Esophagus muscularis mucosa (tissue), 4 donors: ENCODE measurements around the gene ETNPPL. TPM values are rescaled to one million over a fixed set of nuclear protein-coding genes. Genes with fewer than 3 reads are reported as not detected.

ENCODE experiments used
- DNase-seq: peaks from one replicate; pipeline ENCODE4 v3.0.0-alpha.2; 2017; ENCODE audit errors: extremely low spot score
- H3K27ac ChIP-seq, 4 donors: fragments of 200-600 bp; sonication (generic); replicated peaks in 1 of 4; 1 replicate in 3 of 4; 2 replicates in 1 of 4; pipeline ENCODE4 v1.5.1; 2016 to 2019; ENCODE audit warnings: mild to moderate bottlenecking in 1 of 4
- H3K27me3 ChIP-seq, 4 donors: fragments of 200-600 bp; sonication (generic); one replicate each; pipeline versions ENCODE4 v1.5.1 to v1.6.0; 2016 to 2019
- H3K36me3 ChIP-seq, 4 donors: fragments of 200-600 bp; sonication (generic); one replicate each; pipeline ENCODE4 v1.5.1; 2016 to 2019
- H3K4me1 ChIP-seq, 4 donors: fragments of 200-600 bp; sonication (generic); one replicate each; pipeline ENCODE4 v1.5.1; 2016 to 2019
- H3K4me3 ChIP-seq, 4 donors: fragments of 200-600 bp; sonication (generic); 1 replicate in 2 of 4; 2 replicates in 2 of 4; pipeline ENCODE4 v1.5.1; 2016 to 2019; ENCODE audit warnings: mild to moderate bottlenecking in 4 of 4, moderate library complexity in 1 of 4
- H3K9me3 ChIP-seq, 4 donors: fragments of 200-600 bp; sonication (generic); 1 replicate in 3 of 4; 2 replicates in 1 of 4; pipeline ENCODE4 v1.5.1; 2016 to 2019
- EP300 ChIP-seq: sonication (generic); formaldehyde crosslinking; IDR thresholded peaks from one replicate; pipeline ENCODE4 v1.6.1; 2017; ENCODE audit warnings: antibody characterized with exemption
- POLR2A ChIP-seq: fragments of 450-650 bp; IDR thresholded peaks from one replicate; pipeline ENCODE4 v1.6.1; 2017; ENCODE audit warnings: antibody characterized with exemption, moderate library complexity, mild to moderate bottlenecking, low read depth
- POLR2AphosphoS5 ChIP-seq, 2 donors: sonication (generic); formaldehyde crosslinking; IDR thresholded peaks; one replicate each; pipeline ENCODE4 v1.6.1; 2017; ENCODE audit warnings: antibody characterized with exemption in 2 of 2
- WGBS: methylation state at CpG from one replicate; pipeline ENCODE4 v1.1.5; 2018; 5-methylcytosine and 5-hydroxymethylcytosine counted together
- intact Hi-C: fragments of 100-400 bp; cut with DNase I; formaldehyde crosslinking; loops from one replicate; pipeline ENCODE4 v1.15.1; 2023
- total RNA-seq, 4 donors: library from RNA; depleted of rRNA; stranded (reverse); fragments of >200 nt; gene quantifications; one replicate each; pipeline versions ENCODE4 v1.1.0 to v1.2.1, GENCODE V29; 2016
- TF ChIP-seq, protein P1 (sequence below), 3 experiments: fragments of 200-600 bp in 2 of 3; fragments of 450-650 bp in 1 of 3; sonication (generic) in 2 of 3; IDR thresholded peaks; one replicate each; pipeline ENCODE4 v1.5.1; 2017 to 2019; ENCODE audit warnings: antibody characterized with exemption in 3 of 3, mild to moderate bottlenecking in 2 of 3, moderate library complexity in 1 of 3

ETNPPL gene
- total RNA-seq, 4 donors from 2014 or later, result 2.0 TPM; not detected in 3

GRCh38 chr4:108751321-108751720, 11.5 kb downstream of the ETNPPL start:
- H3K4me3 ChIP-seq, result no peak overlapping the region
- no peaks in the 10 kb centered on the region for H3K4me1 ChIP-seq
- no peaks in the 10 kb centered on the region for H3K9me3 ChIP-seq
- H3K36me3 ChIP-seq, result no peaks in the 10 kb centered on the region
- no peak overlapping the region for H3K27ac ChIP-seq
- WGBS, result 93% methylated on average over 3 of the region's 3 CpGs
- intact Hi-C loops, result no loop called here
- H3K27me3 ChIP-seq, result no peaks in the 10 kb centered on the region
- no peak for TF ChIP-seq POLR2AphosphoS5 (IDR thresholded peaks at IDR 0.05)
- TF ChIP-seq, protein P1, sequence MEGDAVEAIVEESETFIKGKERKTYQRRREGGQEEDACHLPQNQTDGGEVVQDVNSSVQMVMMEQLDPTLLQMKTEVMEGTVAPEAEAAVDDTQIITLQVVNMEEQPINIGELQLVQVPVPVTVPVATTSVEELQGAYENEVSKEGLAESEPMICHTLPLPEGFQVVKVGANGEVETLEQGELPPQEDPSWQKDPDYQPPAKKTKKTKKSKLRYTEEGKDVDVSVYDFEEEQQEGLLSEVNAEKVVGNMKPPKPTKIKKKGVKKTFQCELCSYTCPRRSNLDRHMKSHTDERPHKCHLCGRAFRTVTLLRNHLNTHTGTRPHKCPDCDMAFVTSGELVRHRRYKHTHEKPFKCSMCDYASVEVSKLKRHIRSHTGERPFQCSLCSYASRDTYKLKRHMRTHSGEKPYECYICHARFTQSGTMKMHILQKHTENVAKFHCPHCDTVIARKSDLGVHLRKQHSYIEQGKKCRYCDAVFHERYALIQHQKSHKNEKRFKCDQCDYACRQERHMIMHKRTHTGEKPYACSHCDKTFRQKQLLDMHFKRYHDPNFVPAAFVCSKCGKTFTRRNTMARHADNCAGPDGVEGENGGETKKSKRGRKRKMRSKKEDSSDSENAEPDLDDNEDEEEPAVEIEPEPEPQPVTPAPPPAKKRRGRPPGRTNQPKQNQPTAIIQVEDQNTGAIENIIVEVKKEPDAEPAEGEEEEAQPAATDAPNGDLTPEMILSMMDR (IDR thresholded peaks at IDR 0.05), result no peak
- no peak for TF ChIP-seq EP300
- no peak for TF ChIP-seq POLR2A
- no peak for DNase-seq

- WGBS, result 86% methylated on average over 8 of the region's 8 CpGs
- DNase-seq, result no peak
- intact Hi-C loops, result no loop called here
These were observed 13.7 kb downstream of the ETNPPL start for GRCh38 chr4:108749119-108749518.

DNA sequence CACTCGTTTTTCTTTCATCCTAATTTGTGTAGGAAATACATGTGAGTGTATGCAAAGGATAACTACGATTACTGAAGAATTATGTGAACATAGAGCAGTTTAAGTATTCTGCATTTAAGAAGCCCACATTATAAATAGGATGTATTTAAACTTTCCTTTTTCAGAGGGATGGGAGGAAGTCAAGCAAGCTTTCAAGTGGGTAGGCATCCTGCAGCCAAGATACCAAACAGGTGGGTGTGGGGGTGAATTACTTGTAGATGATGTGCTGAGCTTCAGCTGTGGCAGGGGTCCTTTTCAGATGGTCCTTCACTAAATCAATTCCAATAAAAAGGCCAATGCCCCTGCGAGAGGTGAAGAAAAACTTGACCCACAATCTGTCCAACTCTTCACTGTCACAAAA, 16.3 kb downstream of the ETNPPL start:
- Histone ChIP-seq H3K9me3 (no peaks in the 10 kb centered on the region), H3K36me3 (no peaks in the 10 kb centered on the region), H3K27ac (no peak overlapping the region), H3K4me3 (no peak overlapping the region), H3K27me3 (no peaks in the 10 kb centered on the region), H3K4me1 (no peaks in the 10 kb centered on the region)
- 78% methylated on average over 3 of the region's 3 CpGs for WGBS
- TF ChIP-seq EP300, result no peak
- TF ChIP-seq POLR2AphosphoS5 (IDR thresholded peaks at IDR 0.05), result no peak
- TF ChIP-seq, protein P1 (IDR thresholded peaks at IDR 0.05), result no peak
- no peak for TF ChIP-seq POLR2A
- intact Hi-C loops, result no loop called here
- DNase-seq, result no peak

More at GRCh38 chr4:108749119-108749518, 13.7 kb downstream of the ETNPPL start:
- no peaks in the 10 kb centered on the region for H3K36me3 ChIP-seq
- H3K27me3 ChIP-seq, result no peaks in the 10 kb centered on the region
- no peaks in the 10 kb centered on the region for H3K4me1 ChIP-seq
- TF ChIP-seq POLR2A (no peak), EP300 (no peak), POLR2AphosphoS5 (IDR thresholded peaks at IDR 0.05) (no peak)
- TF ChIP-seq, protein P1 (IDR thresholded peaks at IDR 0.05), result no peak
- no peak overlapping the region for H3K4me3 ChIP-seq
- H3K9me3 ChIP-seq, result no peaks in the 10 kb centered on the region
- H3K27ac ChIP-seq, result no peak overlapping the region

- intact Hi-C loops, result no loop called here
- Histone ChIP-seq H3K27me3 (no peaks in the 10 kb centered on the region), H3K27ac (no peak overlapping the region), H3K4me1 (no peaks in the 10 kb centered on the region), H3K9me3 (no peaks in the 10 kb centered on the region), H3K36me3 (no peaks in the 10 kb centered on the region), H3K4me3 (no peak overlapping the region)
- TF ChIP-seq, protein P1 (IDR thresholded peaks at IDR 0.05), result no peak
- TF ChIP-seq EP300, result no peak
- no peak for TF ChIP-seq POLR2AphosphoS5 (IDR thresholded peaks at IDR 0.05)
- TF ChIP-seq POLR2A, result no peak
- DNase-seq, result no peak
These were observed 18.5 kb downstream of the ETNPPL start for GRCh38 chr4:108744307-108744706.
